H1 (cell line): ENCODE results near the gene CELF1. TPM values are rescaled to one million over a fixed set of nuclear protein-coding genes. Genes with fewer than 3 reads are reported as not detected.

ENCODE experiments used
- CTCF ChIA-PET: fragments of 300-600 bp; sonication (Branson Sonifier 250); formaldehyde crosslinking; loops from one replicate; lab custom pipeline; 2021; ENCODE audit not compliant: partially characterized antibody; lab: Charles Lee
- POLR2A ChIA-PET: fragments of 300-600 bp; sonication (Branson Sonifier 250); formaldehyde crosslinking; loops from one replicate; lab custom pipeline; 2021; ENCODE audit warnings: inconsistent platforms; ENCODE audit not compliant: partially characterized antibody; lab: Charles Lee
- DNase-seq, 2 experiments: peaks; one replicate each; pipeline versions ENCODE4 v3.0.0 to v3.0.0-alpha.2; 2010 to 2022; ENCODE audit warnings: low spot score in 2 of 2, low read depth in 1 of 2, mixed read lengths in 1 of 2
- FAIRE-seq: peaks from 2 replicates; lab custom pipeline; 2011; peaks lifted over from hg19 to GRCh38; lab: Jason Lieb, UNC
- H2AFZ ChIP-seq: 2 replicates; pipeline ENCODE4 v1.8.1; 2012; ENCODE audit warnings: low read length, inconsistent platforms
- H2AK5ac ChIP-seq: 2 replicates; pipeline ENCODE4 v1.6.1; 2013; ENCODE audit warnings: low read depth, low read length
- H2BK120ac ChIP-seq: replicated peaks from 2 replicates; pipeline ENCODE3; 2013; ENCODE audit warnings: low read depth, low read length, inconsistent platforms
- H2BK12ac ChIP-seq: 2 replicates; pipeline ENCODE4 v1.6.1; 2013; ENCODE audit warnings: low read depth, low read length
- H2BK15ac ChIP-seq: 2 replicates; pipeline ENCODE4 v1.6.1; 2013; ENCODE audit warnings: low read length
- H2BK20ac ChIP-seq: 2 replicates; pipeline ENCODE4 v1.6.1; 2013; ENCODE audit warnings: low read length
- H2BK5ac ChIP-seq: 2 replicates; pipeline ENCODE4 v1.6.1; 2013; ENCODE audit warnings: low read depth, low read length
- H3K14ac ChIP-seq: 2 replicates; pipeline ENCODE4 v1.6.1; 2013; ENCODE audit warnings: inconsistent platforms; ENCODE audit not compliant: insufficient read length
- H3K18ac ChIP-seq: 2 replicates; pipeline ENCODE4 v1.6.1; 2013; ENCODE audit warnings: low read length; ENCODE audit errors: extremely low read depth
- H3K23ac ChIP-seq: 2 replicates; pipeline ENCODE4 v1.6.1; 2013; ENCODE audit warnings: inconsistent platforms; ENCODE audit not compliant: insufficient read length
- H3K23me2 ChIP-seq: 2 replicates; pipeline ENCODE4 v1.6.1; 2013; ENCODE audit warnings: low read depth, low read length
- H3K27ac ChIP-seq: 2 replicates; pipeline ENCODE4 v1.6.1; 2011; ENCODE audit warnings: low read depth, low read length, inconsistent platforms
- H3K27me3 ChIP-seq, 4 experiments: replicated peaks in 1 of 4; 1 replicate in 1 of 4; 2 replicates in 3 of 4; pipeline versions ENCODE4 v1.6.1 to v1.8.1; 2011 to 2013; ENCODE audit warnings: low read length in 3 of 4, mild to moderate bottlenecking in 3 of 4, inconsistent platforms in 2 of 4, mixed read lengths in 2 of 4, moderate library complexity in 1 of 4; ENCODE audit not compliant: control insufficient read depth in 3 of 4, insufficient read depth in 3 of 4; ENCODE audit errors: extremely low read depth in 1 of 4
- H3K36me3 ChIP-seq, 4 experiments: 2 replicates each; pipeline versions ENCODE4 v1.6.1 to v1.8.1; 2011 to 2013; ENCODE audit warnings: mild to moderate bottlenecking in 4 of 4, low read length in 3 of 4, moderate library complexity in 2 of 4, control low read depth in 1 of 4, inconsistent platforms in 1 of 4; ENCODE audit not compliant: insufficient read depth in 4 of 4, control insufficient read depth in 2 of 4
- H3K4ac ChIP-seq: replicated peaks from 2 replicates; pipeline ENCODE3; 2013; ENCODE audit warnings: low read length, low read depth, mixed read lengths, inconsistent platforms; ENCODE audit not compliant: insufficient read length
- H3K4me1 ChIP-seq, 4 experiments: replicated peaks in 1 of 4; 1 replicate in 1 of 4; 2 replicates in 3 of 4; pipeline versions ENCODE4 v1.6.1 to v1.8.1; 2011 to 2013; ENCODE audit warnings: low read length in 3 of 4, inconsistent platforms in 2 of 4, mixed read lengths in 1 of 4; ENCODE audit not compliant: insufficient read depth in 4 of 4, control insufficient read depth in 3 of 4
- H3K4me2 ChIP-seq, 2 experiments: 2 replicates each; pipeline versions ENCODE4 v1.6.1 to v1.8.1; 2011 to 2013; ENCODE audit warnings: low read depth in 2 of 2, low read length in 2 of 2, control low read depth in 1 of 2, inconsistent platforms in 1 of 2, mild to moderate bottlenecking in 1 of 2; ENCODE audit not compliant: insufficient read depth in 1 of 2
- H3K4me3 ChIP-seq, 4 experiments: fragments of 200-600, 300-600 bp in 1 of 4; sonication (generic), shearing (Covaris generic), sonication (Bioruptor Twin) in 1 of 4; 2 replicates each; pipeline versions ENCODE4 v1.5.1 to v1.8.1; 2011 to 2016; ENCODE audit warnings: low read length in 4 of 4, low read depth in 3 of 4, control low read depth in 2 of 4, inconsistent platforms in 2 of 4, mild to moderate bottlenecking in 2 of 4, mixed read lengths in 1 of 4, moderate library complexity in 1 of 4; ENCODE audit not compliant: insufficient read depth in 2 of 4; ENCODE audit errors: extremely low read depth in 1 of 4
- H3K56ac ChIP-seq: replicated peaks from 2 replicates; pipeline ENCODE3; 2013; ENCODE audit warnings: low read depth, mild to moderate bottlenecking, mixed read lengths, low read length, inconsistent platforms; ENCODE audit not compliant: insufficient read length
- H3K79me1 ChIP-seq: 2 replicates; pipeline ENCODE4 v1.6.1; 2013; ENCODE audit warnings: low read depth, low read length, control low read depth
- H3K79me2 ChIP-seq, 2 experiments: 2 replicates each; pipeline versions ENCODE4 v1.6.1 to v1.8.1; 2012 to 2013; ENCODE audit warnings: low read length in 2 of 2, mild to moderate bottlenecking in 2 of 2, inconsistent platforms in 1 of 2; ENCODE audit not compliant: insufficient read depth in 2 of 2, control insufficient read depth in 1 of 2
- H3K9ac ChIP-seq, 4 experiments: replicated peaks in 1 of 4; 1 replicate in 1 of 4; 2 replicates in 3 of 4; pipeline versions ENCODE4 v1.6.1 to v1.8.1; 2011 to 2013; ENCODE audit warnings: low read depth in 3 of 4, low read length in 3 of 4, control low read depth in 2 of 4, mild to moderate bottlenecking in 2 of 4, moderate library complexity in 2 of 4, inconsistent platforms in 1 of 4; ENCODE audit errors: extremely low read depth in 1 of 4
- H3K9me3 ChIP-seq, 2 experiments: 2 replicates each; pipeline versions ENCODE4 v1.6.1 to v1.8.1; 2012 to 2013; ENCODE audit warnings: mild to moderate bottlenecking in 2 of 2, moderate library complexity in 2 of 2, control low read depth in 1 of 2, inconsistent platforms in 1 of 2, low read depth in 1 of 2, low read length in 1 of 2, mixed read lengths in 1 of 2; ENCODE audit not compliant: insufficient read depth in 2 of 2
- H4K20me1 ChIP-seq, 2 experiments: replicated peaks in 1 of 2; 2 replicates each; pipeline versions ENCODE3 to v1.8.1; 2011 to 2013; ENCODE audit warnings: inconsistent platforms in 2 of 2, low read length in 2 of 2, mild to moderate bottlenecking in 1 of 2; ENCODE audit not compliant: insufficient read depth in 2 of 2, control insufficient read depth in 1 of 2
- H4K5ac ChIP-seq: 2 replicates; pipeline ENCODE4 v1.6.1; 2013; ENCODE audit warnings: low read length, low read depth, mixed read lengths, inconsistent platforms; ENCODE audit not compliant: insufficient read length
- H4K8ac ChIP-seq: 2 replicates; pipeline ENCODE4 v1.8.0; 2013; ENCODE audit warnings: mild to moderate bottlenecking, moderate library complexity, low read length, inconsistent platforms; ENCODE audit not compliant: insufficient read depth; ENCODE audit errors: extremely low read depth
- H4K91ac ChIP-seq: replicated peaks from 2 replicates; pipeline ENCODE3; 2013; ENCODE audit warnings: low read length, mixed read lengths, inconsistent platforms; ENCODE audit not compliant: insufficient read length
- EGR1 ChIP-seq: IDR thresholded peaks from 2 replicates; pipeline ENCODE4 v1.6.1; 2011; ENCODE audit warnings: low read depth, low read length, borderline replicate concordance
- KDM1A ChIP-seq: fragments of 200-600, 300-600 bp; sonication (generic); IDR thresholded peaks from 2 replicates; pipeline ENCODE4 v1.7.1; 2016; ENCODE audit warnings: mild to moderate bottlenecking, low read length, borderline replicate concordance
- SIX5 ChIP-seq: IDR thresholded peaks from 2 replicates; pipeline ENCODE4 v1.6.1; 2011; ENCODE audit warnings: mild to moderate bottlenecking, low read depth, low read length
- TBP ChIP-seq: IDR thresholded peaks from 2 replicates; pipeline ENCODE4 v1.6.1; 2011; ENCODE audit warnings: low read depth, low read length, improper control_type of control experiment
- TCF12 ChIP-seq: IDR thresholded peaks from 2 replicates; pipeline ENCODE4 v1.6.1; 2011; ENCODE audit warnings: low read depth, mild to moderate bottlenecking, low read length
- USF2 ChIP-seq: IDR thresholded peaks from 2 replicates; pipeline ENCODE4 v1.6.1; 2011; ENCODE audit warnings: low read length, improper control_type of control experiment
- WGBS, 2 experiments: shearing (Covaris generic) in 1 of 2; methylation state at CpG; one replicate each; pipeline versions ENCODE4 v1.1.6 to v1.1.7; 2013 to 2015; ENCODE audit warnings: low lambda C conversion rate in 2 of 2, mixed read lengths in 2 of 2, inconsistent platforms in 1 of 2, low coverage in 1 of 2, missing lambda C conversion rate in 1 of 2; ENCODE audit not compliant: insufficient replicate concordance in 2 of 2, insufficient coverage in 1 of 2, insufficient read length in 1 of 2; ENCODE audit errors: extremely low coverage in 1 of 2, missing lambda C conversion rate in 1 of 2; 5-methylcytosine and 5-hydroxymethylcytosine counted together
- polyA plus RNA-seq, 7 experiments: library from polyadenylated mRNA; depleted of rRNA in 3 of 7; stranded (reverse) in 5 of 7; unstranded in 2 of 7; fragments of >200 nt in 5 of 7; fragments of 200-250 nt in 2 of 7; gene quantifications; 1 replicate in 5 of 7; 2 replicates in 1 of 7; 4 replicates in 1 of 7; pipeline versions ENCODE4 v1.2.1 to v1.2.3, GENCODE V29; 2011 to 2013; ENCODE audit warnings: missing spikeins in 2 of 7, mixed read lengths in 2 of 7
- total RNA-seq: library from RNA; stranded (reverse); fragmentation: NEBNext Ultra II Directional; extraction: Animal tissue kit (Norgen Biotek cat#: 25700); gene quantifications from 2 replicates; pipeline ENCODE4 v1.2.1, GENCODE V29; 2021

CELF1 gene
- total and polyA plus RNA-seq, 2 of the 8 experiments (the other 6 are each of a cell fraction or from before 2014, with no cell fraction given) = 131 to 197 TPM

GRCh38 chr11:47566149-47566698 lies 13.3 kb upstream of the CELF1 start:
- Histone ChIP-seq H2BK120ac (no peak overlapping the region), H3K79me1 (peaks cover 3% of the 10 kb centered on the region; the same call in 1 of the 2 replicates), H3K4me3 (peak overlapping the region; percentile 44 to 96 (median 95)), H2AFZ (no peak overlapping the region), H2BK12ac (0 out of 2 replicates have a peak overlapping the region, but pooled peaks have one; percentile 60), H4K20me1 (peaks cover 0 to 4% of the 10 kb centered on the region in 2 experiments), H3K4me2 (peak overlapping the region; percentile 60 to 77), H3K23ac (no peak overlapping the region), H3K14ac (no peak overlapping the region), H2BK5ac (peak overlapping the region; percentile 78; the same call in 1 of the 2 replicates), H4K91ac (peak overlapping the region; percentile 8), H2AK5ac (no peak overlapping the region), H2BK15ac (no peak overlapping the region), H3K9me3 (no peaks in the 10 kb centered on the region), H3K36me3 (peaks cover under 1 to 12% (median 2%) of the 10 kb centered on the region in 4 experiments; a peak in 3 of 8 replicates), H3K56ac (no peak overlapping the region), H3K18ac (peak overlapping the region; percentile 97), H3K27ac (peak overlapping the region; percentile 53; the same call in 1 of the 2 replicates), H4K5ac (peak overlapping the region; percentile 67), H3K27me3 (no peaks in the 10 kb centered on the region), H4K8ac (peak overlapping the region; percentile 84; the same call in 1 of the 2 replicates), H3K23me2 (peaks cover 3% of the 10 kb centered on the region; the same call in 1 of the 2 replicates), H2BK20ac (no peak overlapping the region), H3K4me1 (peaks cover 0 to 3% (median 1%) of the 10 kb centered on the region in 4 experiments; a peak in 1 of 7 replicates), H3K79me2 (peaks cover 0 to 13% of the 10 kb centered on the region in 2 experiments; a peak in 2 of 4 replicates), H3K9ac (peak overlapping the region; percentile 90 to 96 (median 94)), H3K4ac (no peak overlapping the region)
- FAIRE-seq (no peak), DNase-seq (no peak)
- 29% methylated on average over 17 of the region's 17 CpGs; no CpG with 5 or more reads in 1 of the 2 experiments for WGBS, 2 experiments
- ChIA-PET POLR2A (interaction anchor here (0.6 to 6.6 kb wide), 16 partner anchors 8 to 81 kb away, joined by 3 to 83 read pairs (median 6); partner anchors contain the start of genes C1QTNF4, CELF1, FAM180B and KBTBD4), CTCF (interaction anchor here (0.6 to 1.0 kb wide), 6 partner anchors 10 to 896 kb away, joined by 3 to 6 read pairs (median 4); partner anchors contain the start of gene CELF1)
- no peak for TF ChIP-seq TCF12
- 0 out of 2 replicates have a peak, but pooled peaks have one; percentile 60 for TF ChIP-seq KDM1A
- TF ChIP-seq SIX5 = no peak
- no peak for TF ChIP-seq EGR1
- no peak for TF ChIP-seq TBP
- TF ChIP-seq USF2 = no peak
